H1 (cell line): ENCODE data around the gene OR2D2. TPM values are rescaled to one million over a fixed set of nuclear protein-coding genes. Genes with fewer than 3 reads are reported as not detected.

Experiments used
- CTCF ChIA-PET: fragments of 300-600 bp; sonication (Branson Sonifier 250); formaldehyde crosslinking; loops from one replicate; lab custom pipeline; 2021; ENCODE audit not compliant: partially characterized antibody; lab: Charles Lee
- POLR2A ChIA-PET: fragments of 300-600 bp; sonication (Branson Sonifier 250); formaldehyde crosslinking; loops from one replicate; lab custom pipeline; 2021; ENCODE audit warnings: inconsistent platforms; ENCODE audit not compliant: partially characterized antibody; lab: Charles Lee
- DNase-seq, 2 experiments: peaks; one replicate each; pipeline versions ENCODE4 v3.0.0 to v3.0.0-alpha.2; 2010 to 2022; ENCODE audit warnings: low spot score in 2 of 2, low read depth in 1 of 2, mixed read lengths in 1 of 2
- FAIRE-seq: peaks from 2 replicates; lab custom pipeline; 2011; peaks lifted over from hg19 to GRCh38; lab: Jason Lieb, UNC
- H2AFZ ChIP-seq: 2 replicates; pipeline ENCODE4 v1.8.1; 2012; ENCODE audit warnings: low read length, inconsistent platforms
- H2AK5ac ChIP-seq: 2 replicates; pipeline ENCODE4 v1.6.1; 2013; ENCODE audit warnings: low read depth, low read length
- H2BK120ac ChIP-seq: replicated peaks from 2 replicates; pipeline ENCODE3; 2013; ENCODE audit warnings: low read depth, low read length, inconsistent platforms
- H2BK12ac ChIP-seq: 2 replicates; pipeline ENCODE4 v1.6.1; 2013; ENCODE audit warnings: low read depth, low read length
- H2BK15ac ChIP-seq: 2 replicates; pipeline ENCODE4 v1.6.1; 2013; ENCODE audit warnings: low read length
- H2BK20ac ChIP-seq: 2 replicates; pipeline ENCODE4 v1.6.1; 2013; ENCODE audit warnings: low read length
- H2BK5ac ChIP-seq: 2 replicates; pipeline ENCODE4 v1.6.1; 2013; ENCODE audit warnings: low read depth, low read length
- H3K14ac ChIP-seq: 2 replicates; pipeline ENCODE4 v1.6.1; 2013; ENCODE audit warnings: inconsistent platforms; ENCODE audit not compliant: insufficient read length
- H3K18ac ChIP-seq: 2 replicates; pipeline ENCODE4 v1.6.1; 2013; ENCODE audit warnings: low read length; ENCODE audit errors: extremely low read depth
- H3K23ac ChIP-seq: 2 replicates; pipeline ENCODE4 v1.6.1; 2013; ENCODE audit warnings: inconsistent platforms; ENCODE audit not compliant: insufficient read length
- H3K23me2 ChIP-seq: 2 replicates; pipeline ENCODE4 v1.6.1; 2013; ENCODE audit warnings: low read depth, low read length
- H3K27ac ChIP-seq: 2 replicates; pipeline ENCODE4 v1.6.1; 2011; ENCODE audit warnings: low read depth, low read length, inconsistent platforms
- H3K27me3 ChIP-seq, 4 experiments: replicated peaks in 1 of 4; 1 replicate in 1 of 4; 2 replicates in 3 of 4; pipeline versions ENCODE4 v1.6.1 to v1.8.1; 2011 to 2013; ENCODE audit warnings: low read length in 3 of 4, mild to moderate bottlenecking in 3 of 4, inconsistent platforms in 2 of 4, mixed read lengths in 2 of 4, moderate library complexity in 1 of 4; ENCODE audit not compliant: control insufficient read depth in 3 of 4, insufficient read depth in 3 of 4; ENCODE audit errors: extremely low read depth in 1 of 4
- H3K36me3 ChIP-seq, 4 experiments: 2 replicates each; pipeline versions ENCODE4 v1.6.1 to v1.8.1; 2011 to 2013; ENCODE audit warnings: mild to moderate bottlenecking in 4 of 4, low read length in 3 of 4, moderate library complexity in 2 of 4, control low read depth in 1 of 4, inconsistent platforms in 1 of 4; ENCODE audit not compliant: insufficient read depth in 4 of 4, control insufficient read depth in 2 of 4
- H3K4ac ChIP-seq: replicated peaks from 2 replicates; pipeline ENCODE3; 2013; ENCODE audit warnings: low read length, low read depth, mixed read lengths, inconsistent platforms; ENCODE audit not compliant: insufficient read length
- H3K4me1 ChIP-seq, 4 experiments: replicated peaks in 1 of 4; 1 replicate in 1 of 4; 2 replicates in 3 of 4; pipeline versions ENCODE4 v1.6.1 to v1.8.1; 2011 to 2013; ENCODE audit warnings: low read length in 3 of 4, inconsistent platforms in 2 of 4, mixed read lengths in 1 of 4; ENCODE audit not compliant: insufficient read depth in 4 of 4, control insufficient read depth in 3 of 4
- H3K4me2 ChIP-seq, 2 experiments: 2 replicates each; pipeline versions ENCODE4 v1.6.1 to v1.8.1; 2011 to 2013; ENCODE audit warnings: low read depth in 2 of 2, low read length in 2 of 2, control low read depth in 1 of 2, inconsistent platforms in 1 of 2, mild to moderate bottlenecking in 1 of 2; ENCODE audit not compliant: insufficient read depth in 1 of 2
- H3K4me3 ChIP-seq, 4 experiments: fragments of 200-600, 300-600 bp in 1 of 4; sonication (generic), shearing (Covaris generic), sonication (Bioruptor Twin) in 1 of 4; 2 replicates each; pipeline versions ENCODE4 v1.5.1 to v1.8.1; 2011 to 2016; ENCODE audit warnings: low read length in 4 of 4, low read depth in 3 of 4, control low read depth in 2 of 4, inconsistent platforms in 2 of 4, mild to moderate bottlenecking in 2 of 4, mixed read lengths in 1 of 4, moderate library complexity in 1 of 4; ENCODE audit not compliant: insufficient read depth in 2 of 4; ENCODE audit errors: extremely low read depth in 1 of 4
- H3K56ac ChIP-seq: replicated peaks from 2 replicates; pipeline ENCODE3; 2013; ENCODE audit warnings: low read depth, mild to moderate bottlenecking, mixed read lengths, low read length, inconsistent platforms; ENCODE audit not compliant: insufficient read length
- H3K79me1 ChIP-seq: 2 replicates; pipeline ENCODE4 v1.6.1; 2013; ENCODE audit warnings: low read depth, low read length, control low read depth
- H3K79me2 ChIP-seq, 2 experiments: 2 replicates each; pipeline versions ENCODE4 v1.6.1 to v1.8.1; 2012 to 2013; ENCODE audit warnings: low read length in 2 of 2, mild to moderate bottlenecking in 2 of 2, inconsistent platforms in 1 of 2; ENCODE audit not compliant: insufficient read depth in 2 of 2, control insufficient read depth in 1 of 2
- H3K9ac ChIP-seq, 4 experiments: replicated peaks in 1 of 4; 1 replicate in 1 of 4; 2 replicates in 3 of 4; pipeline versions ENCODE4 v1.6.1 to v1.8.1; 2011 to 2013; ENCODE audit warnings: low read depth in 3 of 4, low read length in 3 of 4, control low read depth in 2 of 4, mild to moderate bottlenecking in 2 of 4, moderate library complexity in 2 of 4, inconsistent platforms in 1 of 4; ENCODE audit errors: extremely low read depth in 1 of 4
- H3K9me3 ChIP-seq, 2 experiments: 2 replicates each; pipeline versions ENCODE4 v1.6.1 to v1.8.1; 2012 to 2013; ENCODE audit warnings: mild to moderate bottlenecking in 2 of 2, moderate library complexity in 2 of 2, control low read depth in 1 of 2, inconsistent platforms in 1 of 2, low read depth in 1 of 2, low read length in 1 of 2, mixed read lengths in 1 of 2; ENCODE audit not compliant: insufficient read depth in 2 of 2
- H4K20me1 ChIP-seq, 2 experiments: replicated peaks in 1 of 2; 2 replicates each; pipeline versions ENCODE3 to v1.8.1; 2011 to 2013; ENCODE audit warnings: inconsistent platforms in 2 of 2, low read length in 2 of 2, mild to moderate bottlenecking in 1 of 2; ENCODE audit not compliant: insufficient read depth in 2 of 2, control insufficient read depth in 1 of 2
- H4K5ac ChIP-seq: 2 replicates; pipeline ENCODE4 v1.6.1; 2013; ENCODE audit warnings: low read length, low read depth, mixed read lengths, inconsistent platforms; ENCODE audit not compliant: insufficient read length
- H4K8ac ChIP-seq: 2 replicates; pipeline ENCODE4 v1.8.0; 2013; ENCODE audit warnings: mild to moderate bottlenecking, moderate library complexity, low read length, inconsistent platforms; ENCODE audit not compliant: insufficient read depth; ENCODE audit errors: extremely low read depth
- H4K91ac ChIP-seq: replicated peaks from 2 replicates; pipeline ENCODE3; 2013; ENCODE audit warnings: low read length, mixed read lengths, inconsistent platforms; ENCODE audit not compliant: insufficient read length
- CBX5 ChIP-seq: fragments of 300-800, 300-1000 bp; sonication (generic); IDR thresholded peaks from 2 replicates; pipeline ENCODE4 v1.7.1; 2016; ENCODE audit warnings: antibody characterized with exemption, low read length, low read depth
- FOSL1 ChIP-seq: IDR thresholded peaks from 2 replicates; pipeline ENCODE4 v1.6.1; 2011; ENCODE audit warnings: mild to moderate bottlenecking, low read depth, low read length, moderate library complexity; ENCODE audit not compliant: insufficient read depth
- JUND ChIP-seq: IDR thresholded peaks from 2 replicates; pipeline ENCODE4 v1.6.1; 2011; ENCODE audit warnings: mild to moderate bottlenecking, improper control_type of control experiment, low read length
- NANOG ChIP-seq: IDR thresholded peaks from 2 replicates; pipeline ENCODE4 v1.6.1; 2011; ENCODE audit warnings: low read length, low read depth, mild to moderate bottlenecking, inconsistent platforms; ENCODE audit not compliant: insufficient read depth, poor library complexity, severe bottlenecking
- TEAD4 ChIP-seq: IDR thresholded peaks from 2 replicates; pipeline ENCODE4 v1.6.1; 2012; ENCODE audit warnings: low read depth, low read length, inconsistent platforms, mixed read lengths
- ZNF274 ChIP-seq: IDR thresholded peaks from 2 replicates; pipeline ENCODE4 v1.7.0; 2012; ENCODE audit warnings: low read length, borderline replicate concordance; ENCODE audit errors: extremely low read depth
- WGBS, 2 experiments: shearing (Covaris generic) in 1 of 2; methylation state at CpG; one replicate each; pipeline versions ENCODE4 v1.1.6 to v1.1.7; 2013 to 2015; ENCODE audit warnings: low lambda C conversion rate in 2 of 2, mixed read lengths in 2 of 2, inconsistent platforms in 1 of 2, low coverage in 1 of 2, missing lambda C conversion rate in 1 of 2; ENCODE audit not compliant: insufficient replicate concordance in 2 of 2, insufficient coverage in 1 of 2, insufficient read length in 1 of 2; ENCODE audit errors: extremely low coverage in 1 of 2, missing lambda C conversion rate in 1 of 2; 5-methylcytosine and 5-hydroxymethylcytosine counted together
- polyA plus RNA-seq, 7 experiments: library from polyadenylated mRNA; depleted of rRNA in 3 of 7; stranded (reverse) in 5 of 7; unstranded in 2 of 7; fragments of >200 nt in 5 of 7; fragments of 200-250 nt in 2 of 7; gene quantifications; 1 replicate in 5 of 7; 2 replicates in 1 of 7; 4 replicates in 1 of 7; pipeline versions ENCODE4 v1.2.1 to v1.2.3, GENCODE V29; 2011 to 2013; ENCODE audit warnings: missing spikeins in 2 of 7, mixed read lengths in 2 of 7
- total RNA-seq: library from RNA; stranded (reverse); fragmentation: NEBNext Ultra II Directional; extraction: Animal tissue kit (Norgen Biotek cat#: 25700); gene quantifications from 2 replicates; pipeline ENCODE4 v1.2.1, GENCODE V29; 2021

The OR2D2 gene
- total and polyA plus RNA-seq, 2 of the 8 experiments (the other 6 are each of a cell fraction or from before 2014, with no cell fraction given): 0.15 TPM; not detected in 1

- FAIRE-seq: no peak
- TF ChIP-seq FOSL1 (no peak), TEAD4 (no peak), NANOG (no peak), ZNF274 (no peak), CBX5 (no peak), JUND (no peak)
Measured at GRCh38 chr11:6856871-6857270, 35.4 kb downstream of the OR2D2 start.

More at GRCh38 chr11:6856871-6857270, 35.4 kb downstream of the OR2D2 start:
- POLR2A ChIA-PET: no interaction called here
- Histone ChIP-seq H4K8ac (no peak overlapping the region), H4K20me1 (no peaks in the 10 kb centered on the region), H3K9me3 (0 out of 4 replicates have a peak, but pooled peaks cover 0 to 3% of the 10 kb centered on the region in 2 experiments), H3K4me2 (no peak overlapping the region), H3K27me3 (no peaks in the 10 kb centered on the region), H2BK12ac (no peak overlapping the region), H3K4me3 (no peak overlapping the region), H2BK5ac (no peak overlapping the region), H3K9ac (no peak overlapping the region), H3K79me1 (no peaks in the 10 kb centered on the region), H3K18ac (no peak overlapping the region), H3K79me2 (no peaks in the 10 kb centered on the region), H3K14ac (no peak overlapping the region), H3K27ac (no peak overlapping the region), H3K56ac (no peak overlapping the region), H2AK5ac (no peak overlapping the region), H2BK120ac (no peak overlapping the region), H2BK20ac (no peak overlapping the region), H3K23me2 (no peaks in the 10 kb centered on the region), H3K23ac (no peak overlapping the region), H4K5ac (no peak overlapping the region), H3K36me3 (no peaks in the 10 kb centered on the region), H2BK15ac (no peak overlapping the region), H2AFZ (no peak overlapping the region), H3K4me1 (no peaks in the 10 kb centered on the region), H4K91ac (no peak overlapping the region), H3K4ac (no peak overlapping the region)
- CTCF ChIA-PET: interaction anchor here (1.3 to 1.5 kb wide), 2 partner anchors 39 to 101 kb away, joined by 3 to 4 read pairs; no protein-coding TSS in a partner anchor
- whole genome bisulfite sequencing, 2 experiments: 77% methylated on average over 3 of the region's 3 CpGs; no CpG with 5 or more reads in 1 of the 2 experiments
- DNase-seq: no peak
